ENCODE data around the gene FASN.
"Not testable (repeated sequence)": the region's sequence is repeated elsewhere in the genome, so short reads cannot be mapped to it uniquely, and the experiment has no call there.

FASN gene

DNA sequence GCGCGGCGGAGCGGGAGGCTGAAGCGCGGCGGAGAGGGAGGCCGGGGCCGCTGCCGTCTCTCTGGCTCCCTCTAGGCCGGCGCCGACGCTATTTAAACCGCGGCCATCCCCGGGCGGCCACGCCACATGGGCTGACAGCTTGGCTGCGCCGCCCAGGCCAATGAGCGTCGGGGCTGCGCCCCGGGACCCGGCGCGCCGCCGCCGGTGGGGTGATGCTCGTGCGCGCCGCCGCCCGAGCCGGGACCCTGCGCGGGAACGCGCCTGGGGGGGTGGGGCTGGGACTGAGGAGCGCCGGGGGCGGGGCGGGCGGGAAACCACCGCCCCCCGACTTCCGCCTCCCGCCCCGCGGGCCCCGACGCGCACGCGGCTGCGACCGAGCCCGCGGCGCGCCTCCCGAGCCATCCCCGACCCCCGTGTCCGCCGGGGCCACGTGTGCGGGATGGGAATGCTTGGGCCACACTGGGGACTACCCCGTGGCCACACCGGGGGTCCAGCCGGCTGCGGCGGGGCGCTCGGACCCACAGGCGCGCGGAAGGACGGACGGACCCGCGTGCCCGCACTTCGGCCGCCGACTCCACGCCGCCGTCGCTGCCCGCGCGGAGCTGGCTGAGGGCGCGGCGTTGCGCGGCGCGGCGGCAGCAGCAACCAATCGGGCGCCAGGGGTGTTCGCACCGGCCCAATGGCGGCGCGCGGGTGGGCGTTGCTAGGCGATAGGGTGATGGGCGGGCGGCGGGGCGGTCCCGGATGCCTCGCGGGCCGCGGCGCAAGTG is at the start of gene FASN:
Gene FASN, minus strand, starts transcription at position 68 of the 770 bp plus-strand sequence. CDS start 1,791 bp downstream, outside the sequence.
- DNase-seq = peak; percentile 90 to 95

DNA sequence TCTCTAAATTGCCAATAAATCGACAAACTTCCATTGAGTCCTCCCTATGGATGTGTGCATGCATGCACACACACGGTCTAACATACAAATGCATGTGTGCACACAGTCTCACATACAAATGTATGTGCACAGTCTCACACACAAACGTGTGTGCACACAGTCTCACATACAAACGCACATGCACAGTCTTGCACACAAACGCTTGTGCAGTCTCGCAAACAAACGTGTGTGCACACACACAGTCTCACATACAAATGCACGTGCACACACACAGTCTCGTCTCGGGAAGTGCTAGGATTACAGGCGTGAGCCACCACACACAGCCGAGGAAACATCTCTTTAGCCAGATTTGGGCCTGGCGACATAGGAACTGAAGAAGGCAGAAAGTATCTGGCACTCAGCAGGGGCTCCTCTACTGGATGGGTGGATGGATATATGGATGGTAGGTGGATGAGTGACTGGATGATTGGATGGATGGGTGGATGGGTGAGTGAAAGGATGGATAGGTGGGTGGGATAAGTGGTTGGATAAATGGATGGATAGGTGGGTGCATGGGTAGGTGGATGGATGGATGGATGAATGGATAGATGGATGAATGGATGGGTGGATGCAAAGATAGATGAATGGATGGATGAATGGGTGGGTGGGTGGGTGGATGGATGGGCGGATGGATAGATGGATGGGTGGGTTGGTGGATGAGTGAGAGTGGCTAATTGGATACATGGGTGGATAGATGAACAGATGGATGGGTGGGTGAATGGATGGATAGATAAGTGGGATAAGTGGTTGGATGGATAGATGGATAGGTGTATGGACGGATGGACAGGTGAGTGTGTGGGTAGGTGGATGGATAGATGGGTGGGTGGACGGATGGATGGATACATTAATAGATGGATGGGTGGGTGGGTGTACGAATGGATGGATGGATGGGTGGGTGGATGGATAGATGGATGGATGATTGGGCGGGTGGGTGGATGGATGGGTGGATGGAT is 48.9 kb upstream of the FASN start:
- DNase-seq = no peak

DNA sequence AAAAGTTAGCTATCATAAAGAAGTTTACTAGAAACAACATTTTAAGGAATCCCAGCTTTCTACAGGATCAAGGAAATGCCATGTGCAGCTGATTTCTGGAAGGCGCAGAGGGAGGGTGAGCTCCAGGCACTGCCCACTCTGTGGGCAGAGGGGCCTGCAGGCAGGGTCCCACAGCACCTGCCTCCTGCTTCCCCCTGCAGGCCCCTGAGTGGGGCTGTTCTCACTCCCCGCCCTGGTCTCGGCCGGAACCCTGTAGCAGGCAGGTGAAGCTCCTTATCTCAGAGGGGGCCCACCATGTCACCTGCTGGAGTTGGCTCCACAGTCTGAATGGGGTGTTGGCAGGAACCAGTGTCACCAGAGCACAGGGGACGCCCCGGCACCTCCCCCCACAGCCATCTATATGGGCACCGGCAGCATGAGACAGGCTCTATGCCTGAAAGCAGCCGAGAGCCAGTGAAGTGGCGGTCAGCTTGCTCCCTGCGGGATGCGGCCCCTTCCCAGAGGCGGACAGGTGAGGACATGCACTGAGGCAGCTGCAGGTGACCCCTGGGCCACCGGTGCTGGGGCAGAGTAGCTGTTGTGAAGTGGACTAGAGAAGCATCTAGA is 47.6 kb upstream of the FASN start:
- DNase-seq = no peak

DNA sequence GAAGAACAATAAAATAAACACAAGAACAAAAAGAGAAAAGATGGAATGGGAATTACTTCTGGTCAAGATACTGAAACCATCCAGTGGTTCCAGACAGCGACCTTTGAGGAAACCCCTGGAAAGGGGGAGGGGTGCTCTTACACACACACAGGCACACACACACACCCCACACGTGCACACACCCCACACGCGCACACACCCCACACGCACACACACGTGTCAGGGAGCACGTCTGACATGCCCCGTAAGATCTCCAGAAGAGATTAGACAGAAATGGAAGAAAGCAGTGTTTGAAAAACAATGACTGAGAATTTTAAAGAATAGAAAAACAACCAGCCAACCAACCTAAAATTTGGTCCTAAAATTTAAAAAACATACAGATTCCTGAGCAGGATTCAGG is 45.3 kb upstream of the FASN start:
- DNase-seq = no peak

DNA sequence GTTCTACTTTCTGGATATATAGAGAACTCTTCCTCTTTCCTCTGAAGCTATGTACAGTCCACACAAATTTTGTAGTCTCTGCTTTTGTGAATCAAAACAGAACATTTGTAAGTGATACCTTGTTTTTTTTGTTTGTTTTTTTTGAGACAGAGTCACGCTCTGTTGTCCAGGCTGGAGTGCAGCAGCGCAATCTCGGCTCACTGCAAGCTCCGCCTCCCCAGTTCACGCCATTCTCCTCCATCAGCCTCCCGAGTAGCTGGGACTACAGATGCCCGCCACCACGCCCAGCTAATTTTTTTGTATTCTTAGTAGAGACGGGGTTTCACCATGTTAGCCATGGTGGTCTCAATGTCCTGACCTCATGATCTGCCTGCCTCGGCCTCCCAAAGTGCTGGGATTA is 41.9 kb upstream of the FASN start:
- not testable (repeated sequence) for DNase-seq

DNA sequence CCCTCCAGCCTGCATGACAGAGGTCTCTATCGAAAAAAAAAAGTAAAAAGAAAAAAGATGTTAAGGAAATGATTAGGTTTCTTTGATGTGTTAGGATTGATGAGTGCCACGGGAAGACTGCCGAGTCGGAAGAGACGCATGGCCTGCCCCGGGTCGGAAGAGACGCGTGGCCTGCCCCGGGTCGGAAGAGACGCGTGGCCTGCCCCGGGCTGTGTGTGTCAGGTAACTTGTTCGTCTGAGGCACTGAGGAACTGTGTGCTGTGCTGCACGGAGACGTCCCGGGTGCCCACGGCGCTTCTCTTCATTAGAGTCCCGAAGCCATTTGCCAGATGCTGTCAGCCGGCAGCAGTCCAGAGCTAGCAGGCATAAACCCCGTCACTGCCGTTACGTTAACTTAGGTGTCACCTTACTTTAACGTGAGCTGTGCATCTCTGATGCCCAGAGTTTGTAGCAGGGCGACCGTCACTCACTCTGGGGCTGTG is 40.5 kb upstream of the FASN start:
- DNase-seq = no peak

DNA sequence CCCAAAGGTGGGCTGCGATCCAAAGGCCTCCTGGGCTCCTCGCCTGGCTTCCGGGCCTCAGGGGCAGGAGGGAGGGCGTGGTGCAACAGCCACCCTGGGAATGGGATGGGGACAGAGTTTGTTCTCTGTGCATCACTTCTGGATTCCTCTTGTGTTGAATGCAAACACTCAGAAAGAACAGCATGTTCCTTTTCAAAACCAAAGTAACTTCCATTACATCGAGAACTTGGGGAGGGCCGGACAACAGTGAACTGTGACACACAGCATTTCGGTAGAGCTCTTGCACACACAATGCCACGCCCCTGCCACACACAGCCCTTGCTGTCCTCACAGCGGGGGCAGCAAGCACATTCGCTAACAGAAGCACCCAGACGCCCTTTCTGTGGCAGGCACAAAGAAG is 36.1 kb upstream of the FASN start:
- no peak for DNase-seq

DNA sequence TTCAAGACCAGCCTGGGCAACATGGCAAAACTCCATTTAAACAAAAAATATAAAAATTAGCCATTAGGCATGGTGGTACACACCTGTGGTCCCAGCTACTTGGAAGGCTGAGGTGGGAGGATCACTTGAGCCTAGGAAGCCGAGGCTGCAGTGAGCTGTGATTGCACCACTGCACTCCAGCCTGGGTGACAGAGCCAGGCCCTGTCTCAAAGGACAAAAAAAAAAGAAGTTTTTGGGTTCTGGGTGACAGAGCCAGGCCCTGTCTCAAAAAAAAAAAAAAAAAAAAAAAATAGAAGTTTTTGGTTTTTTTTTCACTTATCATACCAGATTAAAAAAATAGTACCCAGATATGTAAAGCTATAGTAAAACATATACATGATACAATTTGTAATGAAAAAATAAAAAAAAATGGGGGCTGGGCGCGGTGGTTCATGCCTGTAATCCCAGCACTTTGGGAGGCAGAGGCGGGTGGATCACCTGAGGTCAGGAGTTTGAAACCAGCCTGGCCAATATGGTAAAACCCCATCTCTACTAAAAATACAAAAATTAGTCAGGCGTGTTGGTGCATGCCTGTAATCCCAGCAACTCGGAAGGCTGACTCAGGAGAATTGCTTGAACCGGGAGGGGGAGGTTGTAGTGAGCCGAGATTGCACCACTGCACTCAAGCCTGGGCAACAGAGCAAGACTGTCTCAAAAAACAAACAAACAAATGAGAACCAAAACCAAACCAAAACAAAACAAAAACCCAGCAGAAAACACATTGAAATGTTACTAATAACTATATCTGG is 35.3 kb upstream of the FASN start:
- DNase-seq = not testable (repeated sequence)

DNA sequence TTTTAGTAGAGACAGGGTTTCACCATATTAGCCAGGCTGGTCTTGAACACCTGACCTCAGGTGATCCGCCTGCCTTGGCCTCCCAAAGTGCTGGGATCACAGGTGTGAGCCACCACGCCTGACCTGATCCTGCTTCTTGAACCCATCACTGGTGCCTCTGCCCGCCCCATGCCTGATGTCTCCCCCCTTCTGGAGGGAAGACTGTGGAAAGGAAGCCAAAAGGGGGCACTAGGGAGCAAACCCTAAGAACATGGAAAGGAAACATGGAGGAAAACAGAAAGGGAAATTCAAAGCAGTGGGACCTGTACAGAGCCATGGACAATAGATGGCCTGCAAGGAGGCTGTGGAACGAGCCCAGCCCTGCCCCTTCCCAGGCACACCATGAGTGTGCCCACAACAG is 31.1 kb upstream of the FASN start:
- DNase-seq = no peak

DNA sequence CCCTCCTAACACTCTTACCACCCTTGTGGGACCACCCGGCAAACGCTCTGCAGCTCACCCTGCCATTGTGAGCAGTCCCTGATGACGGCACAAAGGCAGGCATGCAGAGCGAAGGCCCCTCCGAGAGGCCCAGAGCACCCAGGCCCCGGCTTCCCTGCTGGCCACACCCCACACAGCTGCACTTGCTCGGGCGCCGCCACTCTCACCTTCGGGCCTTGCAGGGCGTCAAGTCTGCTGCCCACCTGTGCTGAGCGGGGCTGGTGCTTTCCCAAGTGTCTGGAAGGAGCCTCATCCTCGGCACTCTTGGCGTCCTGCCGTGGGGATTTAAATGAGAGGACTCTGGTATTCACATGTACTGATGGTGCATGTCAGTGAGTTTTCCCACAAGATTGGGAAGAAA is 30.3 kb upstream of the FASN start:
- DNase-seq = no peak

DNA sequence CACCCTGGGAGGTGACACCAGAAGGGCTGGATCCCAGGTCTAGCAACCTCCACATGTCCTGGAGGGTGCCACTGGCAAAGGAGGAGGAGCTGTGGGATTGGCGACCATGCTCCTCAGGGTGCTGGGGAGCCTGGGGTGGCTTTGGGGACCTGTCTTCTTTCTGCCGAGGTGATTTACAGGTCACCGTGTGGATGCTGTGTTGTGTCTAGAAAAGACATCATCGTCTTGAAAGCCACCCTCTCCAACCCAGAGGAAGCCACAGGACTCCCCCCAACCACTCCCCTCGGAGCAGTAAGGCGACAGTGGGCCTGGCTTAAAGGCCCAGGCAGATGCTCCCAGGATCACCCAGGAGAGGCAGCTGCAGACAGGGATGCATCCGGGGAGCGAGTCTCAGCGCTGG is 29.7 kb upstream of the FASN start:
- no peak for DNase-seq

DNA sequence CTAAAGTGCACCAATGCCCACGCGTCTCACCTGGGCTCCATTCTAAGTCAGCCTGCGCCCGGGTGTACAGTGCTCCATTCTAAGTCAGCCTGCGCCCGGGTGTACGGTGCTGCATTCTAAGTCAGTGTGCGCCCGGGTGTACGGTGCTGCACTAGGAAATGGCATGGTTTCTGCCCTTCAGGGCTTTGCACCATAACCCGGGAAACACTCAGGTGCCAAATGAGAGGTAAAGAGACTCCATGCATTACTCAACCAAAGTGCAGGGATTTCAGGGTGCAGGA is 29.2 kb upstream of the FASN start:
- DNase-seq = no peak

DNA sequence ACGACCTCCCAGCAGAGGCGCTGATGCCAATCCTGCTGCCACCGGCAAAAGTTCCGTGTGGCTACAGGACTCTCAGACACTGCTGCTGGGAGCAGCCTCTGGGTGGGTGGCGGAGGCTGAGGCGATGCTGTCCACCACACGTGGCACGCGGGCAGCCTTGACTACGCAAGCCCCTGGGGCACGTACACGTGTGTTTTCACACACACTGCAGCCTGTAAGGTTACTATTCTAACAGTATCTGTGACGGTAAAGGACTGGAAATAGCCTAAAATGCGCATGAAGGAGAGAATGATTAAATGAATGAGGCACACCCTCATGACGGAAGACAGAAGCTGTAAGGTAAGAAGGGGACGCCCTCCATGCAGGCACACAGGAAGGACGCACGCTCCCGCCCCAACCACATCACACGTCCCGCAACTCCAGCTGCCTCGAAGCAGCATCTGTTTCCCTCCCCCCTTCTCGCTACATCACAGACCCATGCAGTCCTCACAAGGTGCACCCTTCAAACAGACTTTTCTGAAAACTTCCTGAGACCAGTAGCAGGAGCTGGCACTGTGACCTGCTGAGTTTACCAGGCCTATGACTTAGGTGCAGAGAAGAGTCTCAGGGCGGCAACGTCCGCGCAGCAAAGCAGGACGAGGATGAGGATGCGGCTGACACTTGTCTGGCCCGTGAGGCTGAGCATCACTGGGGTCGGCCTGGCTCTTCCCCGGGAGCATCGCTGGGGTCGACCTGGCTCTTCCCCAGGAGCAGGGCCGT is 28.7 kb upstream of the FASN start:
- DNase-seq = peak; percentile 49 to 75

DNA sequence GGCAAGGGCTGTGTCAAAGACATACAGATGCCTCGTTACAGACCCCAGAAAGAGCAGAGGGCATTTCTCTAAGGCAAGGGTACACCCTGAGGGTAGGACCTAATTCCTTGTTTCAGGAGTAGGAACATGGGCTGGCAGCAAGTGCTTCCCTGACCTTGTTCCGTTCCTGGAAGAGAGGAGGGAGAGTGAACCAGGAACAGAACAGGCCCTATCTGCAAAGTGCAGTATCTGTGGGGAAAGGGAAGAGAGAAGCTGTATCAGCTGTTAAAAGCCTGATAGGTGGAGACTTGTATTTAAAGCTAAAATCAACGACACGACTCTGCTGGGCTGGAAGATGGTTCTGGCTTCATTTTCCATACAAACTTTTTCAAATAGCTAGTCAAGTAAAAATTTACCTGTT is 26.1 kb upstream of the FASN start:
- DNase-seq = no peak

DNA sequence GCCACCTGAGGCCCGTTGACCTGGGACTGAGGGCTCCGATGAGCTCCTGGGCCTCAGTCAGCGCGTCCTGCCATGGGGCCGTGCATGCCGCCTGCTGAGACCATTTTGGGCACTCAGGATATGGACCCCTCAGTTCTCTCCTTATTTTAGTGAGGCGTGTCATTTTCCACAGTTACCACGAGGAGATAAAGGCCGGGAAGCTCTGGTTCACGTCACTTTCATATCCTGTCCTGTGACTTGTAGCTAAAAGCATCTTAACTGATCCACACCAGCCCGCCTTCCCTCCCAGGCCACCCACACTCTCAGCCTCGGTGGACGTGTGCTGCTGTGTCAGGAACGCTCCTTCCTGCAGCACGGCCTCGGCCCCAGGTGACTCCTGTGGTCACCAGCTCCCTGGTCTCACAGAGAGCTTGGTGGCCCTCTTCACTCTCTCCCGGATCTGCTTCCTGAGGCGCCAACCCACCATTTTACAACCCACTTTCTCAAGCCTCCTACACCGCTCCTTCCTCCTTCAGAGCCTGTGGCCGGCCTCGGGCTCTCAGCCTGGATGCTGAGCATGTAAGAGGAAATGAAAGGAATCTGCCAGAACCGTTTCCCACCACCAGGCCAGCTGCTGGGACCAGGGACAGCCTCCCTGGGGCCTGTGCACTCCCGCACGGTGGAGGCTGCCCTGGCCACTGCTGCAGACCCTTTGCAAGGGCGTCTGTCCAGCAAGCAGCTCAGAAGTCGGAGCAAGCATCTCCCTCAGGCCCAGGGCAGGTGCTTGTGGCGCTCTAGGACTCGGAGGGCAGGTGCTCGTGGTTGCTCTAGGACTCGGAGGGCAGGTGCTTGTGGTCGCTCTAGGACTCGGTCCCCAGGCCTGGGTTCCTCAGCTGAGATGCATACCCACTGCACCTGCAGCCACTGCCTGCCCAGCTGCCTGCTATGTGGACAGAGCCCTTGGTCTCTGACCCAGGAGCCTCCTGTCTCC is 23.9 kb upstream of the FASN start:
- DNase-seq = no peak

DNA sequence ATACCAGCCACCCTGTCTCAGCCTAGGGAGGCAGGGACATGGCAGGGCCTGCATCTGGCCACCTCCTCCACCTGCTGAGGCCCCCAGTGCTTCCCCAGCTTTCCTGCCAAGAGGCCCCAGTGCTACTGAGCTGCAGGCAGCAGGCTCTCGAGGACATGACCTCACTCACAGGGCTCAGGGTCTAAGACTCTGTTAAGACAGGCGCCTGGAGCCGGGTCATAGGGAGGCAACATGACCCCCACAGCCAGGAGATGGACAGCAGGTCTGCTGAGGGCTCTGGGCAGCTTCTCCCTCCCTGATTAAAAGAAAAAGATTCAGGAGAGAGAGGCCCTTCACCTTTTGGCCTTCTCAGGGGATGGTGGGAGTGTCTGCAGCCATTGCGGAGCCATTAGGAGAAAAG is 23.2 kb upstream of the FASN start:
- no peak for DNase-seq

DNA sequence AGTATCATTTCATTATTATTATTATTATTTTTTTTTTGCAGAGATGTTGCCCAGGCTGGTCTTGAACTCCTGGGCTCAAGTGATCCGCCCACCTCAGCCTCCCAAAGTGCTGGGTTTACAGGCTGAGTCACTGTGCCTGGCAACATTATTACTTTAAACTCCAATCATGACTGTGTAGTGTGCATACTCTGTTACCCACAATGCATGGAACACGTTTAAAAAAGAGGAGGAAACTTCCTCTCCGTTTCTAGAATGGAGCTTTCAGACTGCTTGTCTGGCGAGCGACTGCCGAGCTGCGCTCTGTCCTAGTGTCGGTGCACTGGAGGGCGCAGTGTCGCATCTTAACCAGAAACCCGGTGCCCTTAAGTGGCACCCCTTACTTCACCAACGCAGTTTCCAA is 22.1 kb upstream of the FASN start:
- peak in 1 of 2 experiments; percentile 30 for DNase-seq

DNA sequence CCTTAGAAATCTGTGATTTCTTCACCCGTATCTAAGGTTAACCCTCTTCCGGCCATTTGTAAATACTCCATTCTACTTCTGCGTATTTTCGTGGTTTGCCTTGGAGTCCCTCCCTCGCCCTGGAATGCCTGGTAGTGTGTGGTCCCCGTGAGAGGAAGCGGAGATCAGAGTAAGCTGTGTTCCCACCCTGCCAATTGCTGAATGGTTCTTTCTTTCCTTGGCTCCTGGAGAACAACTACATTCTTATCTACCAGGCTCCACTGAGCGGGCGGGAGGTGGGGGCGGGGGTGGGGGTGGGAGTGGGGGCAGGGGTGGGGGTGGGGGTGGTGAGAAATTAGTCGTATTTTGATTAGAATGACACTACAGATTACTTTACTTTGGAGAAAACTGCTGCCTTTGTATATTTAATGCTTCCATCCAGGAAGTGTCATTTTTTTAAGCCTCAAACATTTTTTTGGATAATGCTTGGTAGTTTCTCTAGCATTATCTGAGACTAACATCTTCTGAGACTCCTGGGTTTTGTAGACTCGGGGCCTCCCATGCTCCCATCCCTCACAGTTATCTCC is 20.9 kb upstream of the FASN start:
- DNase-seq = no peak

DNA sequence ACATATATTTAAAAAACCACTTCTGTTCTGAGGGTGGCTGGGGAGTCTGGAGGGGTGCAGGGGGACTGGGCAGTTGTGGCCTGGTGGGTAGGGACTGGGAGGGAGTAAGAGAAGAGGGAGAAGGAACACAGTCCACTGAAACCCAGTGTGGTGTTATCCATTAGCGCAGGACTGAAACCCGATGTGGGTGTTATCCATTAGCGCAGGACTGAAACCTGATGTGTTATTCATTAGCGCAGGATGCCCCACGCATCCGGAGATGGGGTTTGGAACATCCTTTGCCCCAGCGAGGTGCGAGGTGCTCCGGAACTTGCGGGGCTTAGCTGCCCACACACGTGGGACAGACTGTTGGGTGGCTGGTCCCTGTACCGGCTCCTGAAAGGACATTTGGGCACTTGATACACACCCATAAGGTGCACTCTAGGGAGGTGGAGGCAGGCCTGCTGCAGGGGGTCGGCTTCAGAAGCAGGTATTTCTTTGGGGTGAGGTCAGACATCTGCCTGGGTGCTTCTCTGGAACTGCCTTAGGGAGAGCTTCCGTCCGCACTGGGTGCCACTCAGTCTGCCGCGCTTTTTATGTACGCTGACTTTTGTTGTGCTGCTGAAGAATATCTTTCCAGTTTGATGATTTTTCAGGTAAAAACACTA is 20.3 kb upstream of the FASN start:
- DNase-seq = no peak

Data from stimulated activated CD4-positive, alpha-beta T cell treated with anti-CD3 and anti-CD28 coated beads, Interleukin-4, amount 100 ng/mL, for 4 hours (primary cell).